Renal pelvis (tissue), 12 donors: ENCODE measurements around the gene SDHB. TPM values are rescaled to one million over a fixed set of nuclear protein-coding genes. Genes with fewer than 3 reads are reported as not detected.

Experiments
- DNase-seq: peaks from one replicate; pipeline ENCODE4 v3.0.0-alpha.2; 2013
- long read RNA-seq, 16 experiments: transcript quantifications; one replicate each; lab custom pipeline, GENCODE V29; 2026
- polyA plus RNA-seq, 3 donors: library from polyadenylated mRNA; unstranded; fragments of 120-200 nt; gene quantifications; one replicate each; pipeline ENCODE4 v1.2.1, GENCODE V29; 2013; ENCODE audit not compliant: insufficient read length in 3 of 3

SDHB gene
- polyA plus RNA-seq, result 100 to 1,000 TPM; 137 to 167 (median 156) TPM
- long read RNA-seq, donor 1, transcript SDHB-206 (2 exons, 636 nt), result minor isoform, 5 of 47 reads
- long read RNA-seq, donor 1, transcript SDHB-201 (8 exons, 1,153 nt), result major isoform, 41 of 47 reads
- long read RNA-seq, donor 1, partial matches to known transcripts, result 0 of 47 reads
- long read RNA-seq, donor 1, other reads (novel, unspliced or antisense), result 0 of 47 reads
- long read RNA-seq, donor 2, transcript SDHB-201 (8 exons, 1,153 nt), result major isoform, 49 of 72 reads
- long read RNA-seq, donor 2, partial matches to known transcripts, result 19 of 72 reads
- long read RNA-seq, donor 2, other reads (novel, unspliced or antisense), result 0 of 72 reads
- long read RNA-seq, donor 3, transcript SDHB-206 (2 exons, 636 nt), result minor isoform, 9 of 57 reads
- long read RNA-seq, donor 3, transcript SDHB-201 (8 exons, 1,153 nt), result major isoform, 48 of 57 reads
- long read RNA-seq, donor 3, partial matches to known transcripts, result 0 of 57 reads
- long read RNA-seq, donor 3, other reads (novel, unspliced or antisense), result 0 of 57 reads
- long read RNA-seq, donor 4, transcript SDHB-201 (8 exons, 1,153 nt), result major isoform, 53 of 84 reads
- long read RNA-seq, donor 4, transcript SDHB-206 (2 exons, 636 nt), result minor isoform, 10 of 84 reads
- long read RNA-seq, donor 4, partial matches to known transcripts, result 20 of 84 reads
- long read RNA-seq, donor 4, other reads (novel, unspliced or antisense), result 0 of 84 reads
- long read RNA-seq, donor 5, transcript SDHB-201 (8 exons, 1,153 nt), result major isoform, 19 of 22 reads
- long read RNA-seq, donor 5, partial matches to known transcripts, result 0 of 22 reads
- long read RNA-seq, donor 5, other reads (novel, unspliced or antisense), result 0 of 22 reads
- long read RNA-seq, donor 6, transcript SDHB-201 (8 exons, 1,153 nt), result major isoform, 36 of 49 reads
- long read RNA-seq, donor 6, transcript SDHB-206 (2 exons, 636 nt), result minor isoform, 12 of 49 reads
- long read RNA-seq, donor 6, partial matches to known transcripts, result 0 of 49 reads
- long read RNA-seq, donor 6, other reads (novel, unspliced or antisense), result 0 of 49 reads
- long read RNA-seq, donor 7, transcript SDHB-206 (2 exons, 636 nt), result minor isoform, 11 of 64 reads
- long read RNA-seq, donor 7, transcript SDHB-201 (8 exons, 1,153 nt), result major isoform, 53 of 64 reads
- long read RNA-seq, donor 7, partial matches to known transcripts, result 0 of 64 reads
- long read RNA-seq, donor 7, other reads (novel, unspliced or antisense), result 0 of 64 reads
- long read RNA-seq, donor 8, transcript SDHB-201 (8 exons, 1,153 nt), result major isoform, 16 of 24 reads
- long read RNA-seq, donor 8, partial matches to known transcripts, result 6 of 24 reads
- long read RNA-seq, donor 8, other reads (novel, unspliced or antisense), result 0 of 24 reads
- long read RNA-seq, donor 9, transcript SDHB-201 (8 exons, 1,153 nt), result major isoform, 70 of 104 reads
- long read RNA-seq, donor 9, transcript SDHB-206 (2 exons, 636 nt), result minor isoform, 6 of 104 reads
- long read RNA-seq, donor 9, partial matches to known transcripts, result 28 of 104 reads
- long read RNA-seq, donor 9, other reads (novel, unspliced or antisense), result 0 of 104 reads
- long read RNA-seq, donor 10, transcript SDHB-201 (8 exons, 1,153 nt), result major isoform, 40 of 63 reads
- long read RNA-seq, donor 10, partial matches to known transcripts, result 20 of 63 reads
- long read RNA-seq, donor 10, other reads (novel, unspliced or antisense), result 0 of 63 reads
- long read RNA-seq, donor 11, transcript SDHB-206 (2 exons, 636 nt), result minor isoform, 6 of 45 reads
- long read RNA-seq, donor 11, transcript SDHB-201 (8 exons, 1,153 nt), result major isoform, 30 of 45 reads
- long read RNA-seq, donor 11, partial matches to known transcripts, result 9 of 45 reads
- long read RNA-seq, donor 11, other reads (novel, unspliced or antisense), result 0 of 45 reads
- long read RNA-seq, donor 12, transcript SDHB-201 (8 exons, 1,153 nt), result major isoform, 66 of 69 reads
- long read RNA-seq, donor 12, partial matches to known transcripts, result 0 of 69 reads
- long read RNA-seq, donor 12, other reads (novel, unspliced or antisense), result 0 of 69 reads
- long read RNA-seq, donor 13, transcript SDHB-201 (8 exons, 1,153 nt), result major isoform, 20 of 25 reads
- long read RNA-seq, donor 13, partial matches to known transcripts, result 0 of 25 reads
- long read RNA-seq, donor 13, other reads (novel, unspliced or antisense), result 0 of 25 reads
- long read RNA-seq, donor 14, result 0 reads
- long read RNA-seq, donor 15, transcript SDHB-201 (8 exons, 1,153 nt), result major isoform, 75 of 97 reads
- long read RNA-seq, donor 15, partial matches to known transcripts, result 17 of 97 reads
- long read RNA-seq, donor 15, other reads (novel, unspliced or antisense), result 0 of 97 reads
- long read RNA-seq, donor 16, transcript SDHB-201 (8 exons, 1,153 nt), result major isoform, 67 of 89 reads
- long read RNA-seq, donor 16, transcript SDHB-206 (2 exons, 636 nt), result minor isoform, 14 of 89 reads
- long read RNA-seq, donor 16, partial matches to known transcripts, result 7 of 89 reads
- long read RNA-seq, donor 16, other reads (novel, unspliced or antisense), result 0 of 89 reads

DNA sequence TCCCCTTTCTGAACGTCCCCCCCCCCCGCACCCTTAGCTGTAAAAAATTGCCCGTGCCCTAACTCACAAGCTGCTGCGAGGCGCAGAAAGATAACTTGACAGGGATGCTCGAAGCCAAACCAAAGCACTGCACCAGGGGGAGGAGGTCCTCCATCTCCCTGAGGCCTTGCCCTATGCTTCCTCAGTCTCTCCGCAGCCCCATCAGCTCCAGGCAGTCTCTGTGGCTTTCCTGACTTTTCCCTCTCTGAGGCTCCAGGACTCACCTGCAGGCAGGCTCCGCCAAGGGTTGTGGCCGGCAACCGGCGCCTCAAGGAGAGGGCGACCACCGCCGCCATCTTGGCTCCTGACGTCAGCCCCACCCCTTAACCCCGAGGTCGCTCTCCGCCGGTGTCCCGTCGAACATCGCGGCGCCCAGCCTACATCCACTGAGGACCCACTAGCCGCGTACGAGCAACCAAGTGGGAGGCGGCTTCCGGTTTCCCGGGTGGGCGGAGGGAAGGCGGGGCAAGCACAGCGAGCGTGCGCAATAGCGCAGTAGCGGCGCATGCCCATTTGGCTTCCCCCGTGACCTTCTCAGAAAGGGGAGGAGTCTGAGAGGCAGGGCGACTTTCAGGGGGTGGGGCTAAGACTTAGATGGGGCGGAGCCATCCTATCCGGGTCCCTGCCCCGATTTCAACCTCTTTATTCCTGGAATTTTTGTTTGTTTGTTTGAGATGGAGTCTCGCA, at the start of gene SDHB:
SDHB (minus strand) TSS at position 348 of the 726 bp plus-strand sequence; CDS start at position 335, 13 bp downstream.
- peak; percentile 98 for DNase-seq

DNA sequence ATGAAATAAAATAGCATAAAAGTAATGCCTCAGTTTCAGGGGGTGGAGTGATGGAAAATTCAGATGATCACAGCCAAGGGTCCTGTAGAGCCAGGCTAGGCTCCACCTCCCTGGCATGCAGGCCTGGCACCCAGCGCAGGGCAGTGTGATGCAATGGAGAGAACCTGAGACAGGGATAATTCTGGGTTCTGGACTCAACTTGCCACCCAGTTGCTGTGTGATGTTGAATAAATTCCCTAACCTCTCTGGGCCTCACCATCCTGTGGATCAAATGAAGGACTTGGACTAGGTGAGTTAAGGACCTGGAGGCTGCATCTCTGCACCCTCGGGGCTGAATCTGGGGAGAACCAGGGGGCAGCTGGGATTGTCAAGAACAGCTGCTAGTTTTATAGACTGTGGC, 48.4 kb upstream of the SDHB start:
- DNase-seq, result no peak

DNA sequence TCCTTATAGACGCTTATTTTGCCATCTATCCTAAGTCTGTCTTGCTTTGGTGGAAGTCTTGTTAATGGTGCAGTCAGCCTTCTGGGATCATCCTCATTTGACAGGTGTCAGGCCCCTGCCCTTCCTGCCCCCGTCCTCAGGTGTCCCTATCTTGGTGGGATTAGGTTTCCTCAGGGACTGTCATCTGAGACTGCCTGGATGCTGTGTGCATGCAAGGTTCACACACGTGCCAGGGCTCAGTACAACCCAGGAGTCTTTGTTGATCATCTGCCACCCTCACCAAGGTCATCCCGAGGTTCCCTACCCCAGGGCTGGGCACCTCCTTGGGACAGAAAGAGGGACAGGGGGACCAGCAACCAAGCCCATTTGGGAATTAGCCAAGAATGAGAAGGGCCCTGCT, 47.4 kb upstream of the SDHB start:
- no peak for DNase-seq

DNA sequence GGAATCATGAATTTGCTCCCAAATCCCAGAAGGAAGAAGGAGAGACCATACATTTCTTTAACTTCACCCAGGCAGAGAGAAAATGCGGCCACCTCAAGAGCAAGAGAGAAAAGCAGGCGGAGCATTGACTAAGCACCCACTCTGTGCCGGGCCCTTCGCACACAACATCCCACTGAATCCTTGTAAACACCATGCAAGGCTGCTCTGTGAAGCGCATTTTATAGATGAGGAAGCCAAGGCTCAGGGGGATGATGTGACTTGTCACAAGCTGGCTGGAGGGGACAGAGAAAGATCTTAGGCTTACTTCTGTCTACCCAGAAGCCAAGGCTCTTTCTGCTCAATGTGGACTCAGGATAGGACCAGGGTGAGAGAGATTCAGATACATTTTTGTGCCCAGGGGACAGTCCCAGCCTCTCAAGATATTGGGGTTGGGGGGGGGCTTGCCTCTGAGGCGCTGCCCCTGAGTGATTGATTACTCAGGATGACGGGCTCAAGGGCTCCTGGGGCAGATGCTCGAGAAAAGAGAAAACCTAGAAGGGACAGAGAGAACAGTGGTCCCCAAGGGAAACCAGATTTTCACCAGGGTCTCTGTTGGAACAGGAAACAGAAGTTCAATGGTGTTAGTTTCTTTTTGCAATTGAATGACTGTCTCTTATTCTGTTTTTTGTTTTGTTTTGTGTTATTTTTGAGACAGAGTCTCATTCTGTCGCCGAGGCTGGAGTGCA, 45.9 kb upstream of the SDHB start:
- DNase-seq, result no peak

DNA sequence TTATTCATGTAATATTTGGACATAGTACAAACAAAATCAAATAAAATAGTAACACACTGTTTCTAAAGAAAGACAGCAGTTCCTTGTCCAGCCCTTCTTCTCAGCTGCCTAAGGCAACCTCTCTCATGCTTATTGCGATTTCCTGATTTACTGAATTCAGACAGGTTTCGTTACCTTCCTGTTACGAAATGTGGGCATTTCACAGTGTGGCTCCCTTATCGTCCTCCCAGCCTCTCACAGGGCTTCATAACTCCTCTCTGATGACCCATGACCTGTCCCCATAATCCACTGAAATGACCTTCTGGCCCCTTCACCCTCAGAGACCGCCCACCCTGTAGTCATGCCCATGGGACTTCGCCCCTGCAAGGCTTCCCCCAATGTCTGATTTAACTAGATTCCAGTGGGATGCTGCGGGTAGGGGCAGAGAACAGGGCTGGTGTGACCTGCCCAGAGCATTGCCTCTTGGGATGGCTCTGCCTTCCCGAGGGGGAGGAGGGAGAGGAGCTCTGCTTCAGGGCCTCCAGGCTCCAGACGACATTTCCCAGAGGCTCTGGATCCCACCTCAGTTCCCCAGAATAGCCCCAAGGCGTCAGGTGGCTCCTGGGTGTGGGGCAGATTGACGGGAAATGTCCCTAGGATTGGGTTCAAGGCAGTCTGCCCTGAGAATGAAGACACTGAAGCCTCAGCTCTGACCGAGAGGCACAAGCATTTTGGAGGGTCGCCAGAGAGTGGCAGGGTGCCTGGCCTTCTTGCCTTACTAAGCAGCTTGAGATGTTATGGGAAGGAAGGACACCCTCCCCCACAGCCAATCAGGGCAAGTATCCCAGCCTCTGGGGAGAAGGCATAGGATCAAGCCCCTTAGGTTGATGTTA, 44.9 kb upstream of the SDHB start:
- no peak for DNase-seq

DNA sequence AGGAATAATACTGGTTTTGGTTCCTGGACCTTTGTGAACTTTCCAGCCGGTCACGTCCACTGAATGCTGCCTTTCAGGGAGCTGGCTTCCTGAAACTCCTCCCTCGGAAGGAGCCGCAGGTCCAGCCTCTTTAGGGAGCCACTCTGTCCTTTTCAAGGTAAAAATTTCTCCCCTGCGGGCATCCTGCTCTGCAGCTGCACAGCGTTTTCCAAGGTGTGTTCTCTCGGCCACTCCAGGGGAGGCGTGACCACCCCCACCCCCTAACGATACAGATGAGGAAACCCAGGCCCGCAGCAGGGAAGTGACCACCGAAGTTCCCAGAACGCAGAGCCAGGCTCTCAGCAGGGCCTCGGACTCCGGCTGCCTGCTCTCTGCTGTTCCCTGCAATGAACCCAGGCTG, 44.0 kb upstream of the SDHB start:
- no peak for DNase-seq

DNA sequence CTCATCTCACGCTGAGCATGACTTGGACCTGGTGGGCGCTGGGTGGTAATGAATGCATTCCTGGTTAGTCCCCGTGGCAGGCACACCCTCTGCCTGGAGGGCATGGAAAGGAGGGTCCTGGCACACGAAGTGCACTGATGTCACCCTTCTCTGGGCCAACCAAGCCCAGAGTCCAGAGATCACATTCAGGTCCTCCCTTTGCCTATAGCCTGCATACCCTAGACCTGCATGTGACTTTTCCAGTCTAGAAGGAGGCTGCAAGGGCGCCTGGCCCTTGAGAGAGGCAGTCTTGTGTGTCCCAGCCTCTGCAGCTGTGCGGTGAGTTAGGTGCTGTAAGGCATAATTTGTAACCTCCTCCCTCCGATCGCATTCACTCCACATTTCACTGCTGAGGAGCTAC, 43.3 kb upstream of the SDHB start:
- DNase-seq, result no peak

DNA sequence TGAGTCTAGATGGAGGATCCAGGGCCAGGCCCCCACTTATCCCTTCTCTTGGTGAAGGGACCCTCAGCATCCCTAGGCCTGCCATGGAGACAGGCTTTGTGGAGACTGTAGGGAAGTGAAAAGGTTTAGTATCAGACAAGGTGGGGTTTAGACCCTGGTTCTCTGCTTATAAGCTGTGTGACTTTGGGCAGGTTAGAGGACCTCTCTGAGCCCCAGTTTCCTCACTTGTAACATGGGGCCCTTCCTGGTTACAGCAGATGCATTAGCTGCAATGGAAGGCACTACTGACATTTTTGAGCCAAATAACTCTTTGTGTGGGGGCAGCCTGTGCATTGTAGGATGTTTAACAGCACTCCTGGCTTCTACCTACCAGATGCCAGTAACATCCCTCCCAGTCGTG, 42.8 kb upstream of the SDHB start:
- DNase-seq, result no peak

DNA sequence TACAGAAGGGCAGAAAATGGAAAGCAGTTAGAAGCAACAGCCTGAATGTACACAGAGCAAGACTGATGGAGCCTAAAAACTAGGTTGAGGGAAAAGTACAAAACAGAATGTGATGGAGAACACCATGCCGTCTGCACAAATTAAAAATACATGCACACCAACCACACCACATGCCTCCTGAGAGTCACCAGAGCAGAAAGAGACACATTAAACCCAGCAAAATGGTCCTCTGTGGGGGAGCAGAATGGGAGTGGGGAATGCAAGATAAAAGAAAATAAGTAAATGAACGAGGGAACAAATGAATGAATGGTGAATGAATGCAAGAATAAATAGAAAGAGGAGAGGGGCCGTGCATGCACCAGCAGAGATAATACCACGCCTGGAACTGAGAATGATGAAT, 41.3 kb upstream of the SDHB start:
- DNase-seq, result no peak

DNA sequence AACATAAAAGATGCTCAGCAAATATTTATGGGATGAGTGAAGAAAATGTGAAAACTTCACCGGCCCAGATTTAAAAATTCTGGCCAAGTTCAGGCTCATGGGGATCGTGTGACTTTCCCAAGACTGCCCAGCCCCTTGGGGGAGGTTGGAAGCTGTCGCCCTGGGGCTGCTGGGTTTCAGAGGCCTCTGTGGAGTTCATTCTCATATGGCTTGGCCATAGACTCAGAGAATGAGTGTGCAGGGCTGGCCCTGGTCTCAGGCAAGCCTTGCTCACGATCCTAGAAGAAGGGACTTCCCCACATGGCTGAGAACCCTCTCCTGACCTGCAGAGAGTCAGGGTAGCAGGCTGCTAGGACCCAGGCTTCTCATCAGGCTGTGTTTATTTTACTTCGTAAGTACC, 40.8 kb upstream of the SDHB start:
- no peak for DNase-seq

DNA sequence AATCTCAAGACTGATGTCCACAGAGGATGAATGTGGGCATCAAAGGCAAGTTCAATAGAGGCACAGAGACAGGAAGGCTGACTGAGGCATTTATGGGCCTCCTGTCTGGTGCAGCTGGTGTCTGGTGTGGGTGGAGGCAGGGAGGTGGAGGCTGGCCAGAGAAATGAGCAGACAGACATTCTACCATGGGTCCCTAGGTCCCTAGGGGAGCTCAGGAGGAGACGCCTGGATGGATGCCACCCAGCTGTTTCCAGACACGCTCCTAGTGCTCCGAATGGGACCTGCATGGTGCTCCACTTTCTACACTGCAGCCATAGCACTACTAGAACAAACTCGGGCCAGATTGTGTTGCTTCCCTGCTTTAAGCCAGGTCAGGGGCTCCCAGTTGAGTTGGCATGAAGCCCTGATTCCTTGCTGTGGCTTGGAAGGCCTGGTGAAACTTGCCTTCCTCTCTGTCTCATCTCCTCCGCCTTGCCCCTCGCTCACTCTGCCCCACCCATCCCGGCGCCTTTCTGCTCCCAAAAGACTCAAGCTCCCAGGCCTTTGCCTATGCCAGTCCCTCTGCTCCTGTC, 40.1 kb upstream of the SDHB start:
- DNase-seq, result no peak

DNA sequence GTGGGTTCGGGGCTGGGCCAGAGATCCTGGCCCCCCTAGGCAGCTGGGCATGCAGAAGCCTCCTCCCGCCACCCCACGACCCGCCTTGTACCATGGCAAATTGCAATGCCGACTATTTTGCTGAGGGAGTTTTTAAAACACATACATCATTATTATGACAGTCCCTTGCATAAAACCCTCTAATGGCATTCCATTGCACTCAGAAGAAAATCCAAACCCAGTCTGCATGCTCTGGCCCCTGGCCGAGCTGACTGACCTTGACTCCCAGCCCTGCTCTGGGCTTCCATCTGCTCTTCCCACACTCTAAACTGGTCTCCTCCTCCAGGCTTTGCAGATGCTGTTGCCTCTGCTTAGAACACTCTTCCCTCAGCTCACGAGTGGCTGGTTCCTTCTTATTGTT, 37.4 kb upstream of the SDHB start:
- DNase-seq, result no peak

DNA sequence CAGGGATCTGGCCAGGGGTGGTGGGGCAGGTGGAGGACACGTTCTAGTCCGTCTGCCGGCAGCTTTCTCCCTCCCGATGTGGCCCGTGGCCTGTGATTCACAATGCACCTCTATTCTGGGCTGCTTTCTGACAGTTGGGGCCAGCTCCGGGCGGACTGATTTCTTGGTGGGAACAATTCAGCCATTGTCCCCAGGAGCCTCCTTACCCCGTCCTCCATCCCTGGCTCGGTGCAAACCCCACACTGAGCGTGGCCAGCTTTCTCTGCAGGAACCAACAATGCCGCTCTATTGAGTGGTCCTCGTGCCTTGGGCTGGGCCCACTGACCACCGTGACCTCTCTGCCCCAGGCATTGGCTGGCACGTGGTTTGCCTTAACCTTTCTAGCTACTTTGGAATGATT, 35.7 kb upstream of the SDHB start:
- DNase-seq, result no peak

DNA sequence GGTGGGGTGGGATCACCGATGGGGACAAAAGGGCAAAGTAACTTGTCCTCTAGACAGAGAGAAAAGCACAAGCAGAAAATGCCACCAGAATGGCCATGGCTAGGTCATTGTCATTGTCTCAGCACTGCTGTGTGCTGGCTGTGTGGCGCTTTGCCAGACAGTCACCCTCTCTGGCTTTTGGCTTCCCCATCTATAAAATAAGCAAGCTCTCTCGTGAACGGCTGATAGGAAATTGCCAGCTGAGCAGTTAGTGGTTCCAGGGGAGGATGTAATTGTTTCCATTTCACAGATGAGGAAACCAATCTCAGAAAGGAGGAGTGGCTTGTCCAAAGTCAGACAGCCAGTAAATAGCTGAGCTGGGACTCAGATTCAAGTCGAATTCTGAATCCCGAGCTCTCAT, 32.9 kb upstream of the SDHB start:
- DNase-seq, result no peak

DNA sequence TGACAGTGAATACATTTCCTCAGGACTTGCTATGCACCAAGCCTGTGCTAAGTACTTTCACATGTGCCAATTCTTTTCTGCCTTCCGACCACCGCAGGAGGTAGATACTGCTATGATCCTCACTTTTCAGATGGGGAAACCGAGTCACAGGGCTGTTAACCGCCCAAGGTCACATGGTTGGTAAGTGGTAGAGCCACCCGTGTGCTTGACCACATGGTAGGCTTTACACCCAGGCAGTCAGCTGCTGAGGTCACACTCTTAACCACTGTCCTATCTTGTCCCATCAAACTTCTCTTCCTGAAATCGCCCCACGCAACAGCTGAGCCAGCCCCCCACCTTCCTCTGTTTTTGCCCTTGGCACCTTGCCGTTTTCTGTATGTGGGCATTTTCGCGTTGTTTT, 31.0 kb upstream of the SDHB start:
- DNase-seq, result no peak

DNA sequence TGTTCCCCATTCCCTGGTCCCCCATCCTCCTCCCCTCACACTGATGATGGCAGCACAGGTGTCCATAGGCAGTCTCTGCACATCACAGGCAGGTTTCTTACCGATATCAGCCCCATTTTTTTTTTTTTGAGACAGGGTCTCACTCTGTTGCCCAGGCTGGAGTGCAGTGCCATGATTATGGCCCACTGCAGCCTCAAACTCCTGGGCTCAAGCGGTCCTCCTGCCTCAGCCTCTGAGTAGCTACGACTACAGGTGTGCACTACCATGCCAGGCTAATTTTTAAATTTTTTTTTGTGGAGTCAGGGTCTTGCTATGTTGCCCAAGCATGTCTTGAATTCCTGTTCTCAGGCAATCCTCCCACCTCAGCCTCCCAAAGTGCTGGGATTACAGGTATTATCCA, 28.9 kb upstream of the SDHB start:
- no peak for DNase-seq

DNA sequence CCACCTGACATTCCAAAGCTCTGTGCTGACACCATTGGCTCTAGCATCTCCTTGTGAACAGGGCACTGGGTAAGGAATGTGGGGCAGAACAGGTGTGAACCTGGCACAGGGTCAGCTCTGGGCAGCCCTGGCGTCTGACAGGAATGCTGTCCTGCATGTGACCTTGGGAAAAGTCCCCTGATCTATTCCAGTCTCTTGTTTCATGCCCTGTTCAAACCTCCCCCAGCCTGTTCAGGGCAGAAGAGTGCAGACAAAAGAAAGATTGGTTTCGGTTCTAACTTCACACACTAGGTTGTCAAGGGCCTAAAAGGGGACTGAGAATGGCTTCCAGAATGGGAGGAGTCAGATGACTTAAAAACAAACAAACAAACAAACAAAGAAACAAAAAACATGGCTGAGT, 27.6 kb upstream of the SDHB start:
- DNase-seq, result no peak
